A673 (cell line): Measurements from ENCODE around the gene RAD51C.

Experiments used
- CTCF ChIP-seq: fragments of 300-800, 200-600 bp; sonication (generic); conservative IDR thresholded peaks from 2 replicates; pipeline ENCODE4 v1.5.1; 2017; ENCODE audit warnings: low read depth, mild to moderate bottlenecking, antibody characterized with exemption, low read length, moderate library complexity, mixed read lengths
- EZH2 ChIP-seq: fragments of 200-600 bp; sonication (generic); IDR thresholded peaks from 2 replicates; pipeline ENCODE4 v1.6.1; 2017; ENCODE audit warnings: borderline replicate concordance, low read depth, mild to moderate bottlenecking, mixed read lengths, antibody characterized with exemption, low read length; ENCODE audit not compliant: poor library complexity, severe bottlenecking

DNA sequence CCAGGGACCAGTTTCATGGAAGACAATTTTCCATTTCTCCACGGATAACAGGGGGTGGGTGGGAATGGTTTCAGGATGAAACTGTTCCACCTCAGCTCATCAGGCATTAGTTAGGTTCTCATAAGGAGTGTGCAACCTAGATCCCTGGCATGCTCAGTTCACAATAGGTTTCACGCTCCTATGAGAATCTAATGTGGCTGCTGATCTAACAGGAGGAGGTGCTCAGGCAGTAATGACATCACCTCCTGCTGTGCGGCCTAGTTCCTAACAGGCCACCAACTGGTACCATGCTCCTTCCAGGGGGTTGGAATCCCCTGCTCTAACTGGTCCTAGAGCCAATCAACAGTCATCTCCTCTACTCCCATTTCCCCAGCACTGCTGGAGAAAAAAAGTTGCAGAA is 20.4 kb upstream of the RAD51C start:
- TF ChIP-seq CTCF, result no peak
- TF ChIP-seq EZH2, result no peak
